H9 (cell line): ENCODE measurements around the gene ELMO2. TPM values are rescaled to one million over a fixed set of nuclear protein-coding genes. Genes with fewer than 3 reads are reported as not detected.

Experiments used
- DNase-seq: peaks from one replicate; pipeline ENCODE4 v3.0.0-alpha.2; 2017
- H2AFZ ChIP-seq: one replicate; pipeline ENCODE4 v1.6.1; 2013; ENCODE audit warnings: mild to moderate bottlenecking, low read length, control low read depth, moderate library complexity
- H2AK5ac ChIP-seq: 2 replicates; pipeline ENCODE4 v1.6.1; 2013; ENCODE audit warnings: low read length, control low read depth, mixed read lengths; ENCODE audit not compliant: insufficient read length
- H2BK120ac ChIP-seq: one replicate; pipeline ENCODE4 v1.6.1; 2013; ENCODE audit warnings: low read depth, mild to moderate bottlenecking, low read length, control low read depth, inconsistent platforms; ENCODE audit not compliant: poor library complexity, severe bottlenecking
- H2BK12ac ChIP-seq: 2 replicates; pipeline ENCODE4 v1.6.1; 2013; ENCODE audit warnings: low read length, control low read depth, mixed read lengths, low read depth; ENCODE audit not compliant: insufficient read length
- H2BK15ac ChIP-seq: 2 replicates; pipeline ENCODE4 v1.6.1; 2013; ENCODE audit warnings: low read depth, low read length, control low read depth
- H2BK20ac ChIP-seq: one replicate; pipeline ENCODE4 v1.6.1; 2013; ENCODE audit warnings: low read depth, mild to moderate bottlenecking, low read length, control low read depth, inconsistent platforms; ENCODE audit not compliant: poor library complexity, severe bottlenecking
- H2BK5ac ChIP-seq: 2 replicates; pipeline ENCODE4 v1.6.1; 2013; ENCODE audit warnings: low read length, control low read depth, mixed read lengths; ENCODE audit not compliant: insufficient read length
- H3K14ac ChIP-seq: 2 replicates; pipeline ENCODE4 v1.6.1; 2013; ENCODE audit warnings: low read length, control low read depth; ENCODE audit not compliant: insufficient read depth
- H3K18ac ChIP-seq: 2 replicates; pipeline ENCODE4 v1.6.1; 2013; ENCODE audit warnings: low read depth, mild to moderate bottlenecking, mixed read lengths, low read length, control low read depth; ENCODE audit not compliant: insufficient read length
- H3K23ac ChIP-seq: 2 replicates; pipeline ENCODE4 v1.6.1; 2013; ENCODE audit warnings: low read length, control low read depth, mixed read lengths, low read depth; ENCODE audit not compliant: insufficient read length
- H3K23me2 ChIP-seq: 2 replicates; pipeline ENCODE4 v1.6.1; 2013; ENCODE audit warnings: low read depth, mild to moderate bottlenecking, mixed read lengths, low read length, control low read depth; ENCODE audit not compliant: insufficient read length, poor library complexity, severe bottlenecking
- H3K27ac ChIP-seq: 2 replicates; pipeline ENCODE4 v1.5.1; 2013; ENCODE audit warnings: low read length, control low read depth, mixed read lengths, low read depth; ENCODE audit not compliant: insufficient read length
- H3K27me3 ChIP-seq: 2 replicates; pipeline ENCODE4 v1.6.1; 2013; ENCODE audit warnings: low read length, control low read depth, inconsistent platforms; ENCODE audit not compliant: insufficient read depth
- H3K4ac ChIP-seq: 2 replicates; pipeline ENCODE4 v1.6.1; 2013; ENCODE audit warnings: low read depth, mild to moderate bottlenecking, control low read depth, inconsistent platforms, low read length, moderate library complexity
- H3K4me1 ChIP-seq: 2 replicates; pipeline ENCODE4 v1.6.1; 2013; ENCODE audit warnings: low read length, control low read depth, inconsistent platforms; ENCODE audit not compliant: insufficient read depth
- H3K4me2 ChIP-seq: 2 replicates; pipeline ENCODE4 v1.6.1; 2013; ENCODE audit warnings: low read length, control low read depth, mixed read lengths; ENCODE audit not compliant: insufficient read length, insufficient read depth
- H3K56ac ChIP-seq: 2 replicates; pipeline ENCODE4 v1.6.1; 2013; ENCODE audit warnings: low read depth, mild to moderate bottlenecking, mixed read lengths, low read length, control low read depth; ENCODE audit not compliant: insufficient read length
- H3K79me1 ChIP-seq: 2 replicates; pipeline ENCODE4 v1.6.1; 2013; ENCODE audit warnings: low read depth, mild to moderate bottlenecking, moderate library complexity, low read length, control low read depth, inconsistent platforms; ENCODE audit not compliant: insufficient read depth, poor library complexity, severe bottlenecking
- H3K79me2 ChIP-seq: 2 replicates; pipeline ENCODE4 v1.6.1; 2013; ENCODE audit warnings: low read length, control low read depth, inconsistent platforms; ENCODE audit not compliant: insufficient read depth
- H3K9ac ChIP-seq: 2 replicates; pipeline ENCODE4 v1.6.1; 2013; ENCODE audit warnings: low read length, control low read depth, mixed read lengths; ENCODE audit not compliant: insufficient read length; ENCODE audit errors: extremely low read depth
- H3K9me3 ChIP-seq: one replicate; pipeline ENCODE4 v1.6.1; 2013; ENCODE audit warnings: low read depth, low read length, inconsistent platforms; ENCODE audit not compliant: control insufficient read depth
- H3T11ph ChIP-seq: one replicate; pipeline ENCODE4 v1.6.1; 2013; ENCODE audit warnings: mild to moderate bottlenecking, low read length, control low read depth, inconsistent platforms
- H4K20me1 ChIP-seq: one replicate; pipeline ENCODE4 v1.6.1; 2013; ENCODE audit not compliant: control insufficient read depth, insufficient read length, insufficient read depth
- H4K5ac ChIP-seq: 2 replicates; pipeline ENCODE4 v1.6.1; 2013; ENCODE audit warnings: low read depth, mild to moderate bottlenecking, mixed read lengths, low read length, control low read depth; ENCODE audit not compliant: insufficient read length
- H4K8ac ChIP-seq: replicated peaks from 2 replicates; pipeline ENCODE4 v1.6.1; 2013; ENCODE audit warnings: low read length, control low read depth, mixed read lengths, low read depth; ENCODE audit not compliant: insufficient read length
- H4K91ac ChIP-seq: 2 replicates; pipeline ENCODE4 v1.6.1; 2013; ENCODE audit warnings: low read depth, mild to moderate bottlenecking, moderate library complexity, mixed read lengths, low read length, control low read depth; ENCODE audit not compliant: insufficient read length
- H3K27ac Mint-ChIP-seq, 3 experiments: 2 replicates in 2 of 3; 3 replicates in 1 of 3; pipeline ENCODE4 v1.8.0; 2020 to 2021; ENCODE audit warnings: mixed read lengths in 3 of 3, mild to moderate bottlenecking in 1 of 3, moderate library complexity in 1 of 3
- H3K27me3 Mint-ChIP-seq: 2 replicates; pipeline ENCODE4 v1.8.0; 2021; ENCODE audit warnings: low read depth, mild to moderate bottlenecking, moderate library complexity, mixed read lengths
- H3K36me3 Mint-ChIP-seq, 3 experiments: 2 replicates in 2 of 3; 3 replicates in 1 of 3; pipeline ENCODE4 v1.8.0; 2020 to 2021; ENCODE audit warnings: low read depth in 3 of 3, mixed read lengths in 3 of 3; ENCODE audit not compliant: insufficient read depth in 1 of 3
- H3K4me1 Mint-ChIP-seq, 2 experiments: 2 replicates each; pipeline ENCODE4 v1.8.0; 2020; ENCODE audit warnings: mixed read lengths in 2 of 2
- H3K4me3 Mint-ChIP-seq, 2 experiments: 2 replicates in 1 of 2; 3 replicates in 1 of 2; pipeline ENCODE4 v1.8.0; 2020 to 2021; ENCODE audit warnings: mild to moderate bottlenecking in 2 of 2, mixed read lengths in 2 of 2, moderate library complexity in 1 of 2
- H3K9me3 Mint-ChIP-seq, 2 experiments: 2 replicates in 1 of 2; 3 replicates in 1 of 2; pipeline ENCODE4 v1.8.0; 2020; ENCODE audit warnings: mild to moderate bottlenecking in 2 of 2, mixed read lengths in 2 of 2, moderate library complexity in 1 of 2
- WGBS: extraction: QIAGEN DNeasy Blood & Tissue Kit; methylation state at CpG from one replicate; pipeline ENCODE4 v1.1.7; 2013; ENCODE audit warnings: missing lambda C conversion rate, low lambda C conversion rate, mixed read lengths; ENCODE audit not compliant: insufficient read length; ENCODE audit errors: extremely low coverage; 5-methylcytosine and 5-hydroxymethylcytosine counted together
- total RNA-seq: library from RNA; stranded (reverse); gene quantifications from 2 replicates; pipeline ENCODE4 v1.2.1, GENCODE V29; 2021
- TF ChIP-seq, protein P1 (sequence below): fragments of 200-600 bp; sonication (generic); conservative IDR thresholded peaks from 3 replicates; pipeline ENCODE4 v1.8.0; 2021; ENCODE audit warnings: antibody characterized with exemption, mild to moderate bottlenecking

Gene ELMO2
- total RNA-seq, 1 experiment from 2014 or later = 32.5 TPM

- H3K79me1 ChIP-seq = no peaks in the 10 kb centered on the region
- H3K23ac ChIP-seq = no peak overlapping the region
- H3K18ac ChIP-seq = no peak overlapping the region
- Mint-ChIP-seq H3K36me3 (peaks cover 11 to 52% (median 37%) of the 10 kb centered on the region in 3 experiments; a peak in 6 of 7 replicates), H3K9me3 (no peaks in the 10 kb centered on the region), H3K27me3 (no peaks in the 10 kb centered on the region), H3K4me1 (no peaks in the 10 kb centered on the region), H3K27ac (no peak overlapping the region; a peak in 1 of 7 replicates), H3K4me3 (no peak overlapping the region)
- no peaks in the 10 kb centered on the region for H3K9me3 ChIP-seq
- no peak overlapping the region for H3K9ac ChIP-seq
- no CpG with 5 or more reads among the region's 13 CpGs for WGBS
- DNase-seq = no peak
- TF ChIP-seq, protein P1, sequence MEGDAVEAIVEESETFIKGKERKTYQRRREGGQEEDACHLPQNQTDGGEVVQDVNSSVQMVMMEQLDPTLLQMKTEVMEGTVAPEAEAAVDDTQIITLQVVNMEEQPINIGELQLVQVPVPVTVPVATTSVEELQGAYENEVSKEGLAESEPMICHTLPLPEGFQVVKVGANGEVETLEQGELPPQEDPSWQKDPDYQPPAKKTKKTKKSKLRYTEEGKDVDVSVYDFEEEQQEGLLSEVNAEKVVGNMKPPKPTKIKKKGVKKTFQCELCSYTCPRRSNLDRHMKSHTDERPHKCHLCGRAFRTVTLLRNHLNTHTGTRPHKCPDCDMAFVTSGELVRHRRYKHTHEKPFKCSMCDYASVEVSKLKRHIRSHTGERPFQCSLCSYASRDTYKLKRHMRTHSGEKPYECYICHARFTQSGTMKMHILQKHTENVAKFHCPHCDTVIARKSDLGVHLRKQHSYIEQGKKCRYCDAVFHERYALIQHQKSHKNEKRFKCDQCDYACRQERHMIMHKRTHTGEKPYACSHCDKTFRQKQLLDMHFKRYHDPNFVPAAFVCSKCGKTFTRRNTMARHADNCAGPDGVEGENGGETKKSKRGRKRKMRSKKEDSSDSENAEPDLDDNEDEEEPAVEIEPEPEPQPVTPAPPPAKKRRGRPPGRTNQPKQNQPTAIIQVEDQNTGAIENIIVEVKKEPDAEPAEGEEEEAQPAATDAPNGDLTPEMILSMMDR = no peak
- H2BK12ac ChIP-seq = no peak overlapping the region
- H3K79me2 ChIP-seq = no peaks in the 10 kb centered on the region
- H3K56ac ChIP-seq = no peak overlapping the region
- H3K4ac ChIP-seq = no peak overlapping the region
- H2AFZ ChIP-seq = no peak overlapping the region
- H3K4me1 ChIP-seq = no peaks in the 10 kb centered on the region
- H2AK5ac ChIP-seq = no peak overlapping the region
- no peak overlapping the region for H4K91ac ChIP-seq
- no peak overlapping the region for H2BK20ac ChIP-seq
- H2BK15ac ChIP-seq = no peak overlapping the region
- H3T11ph ChIP-seq = no peak overlapping the region
- H4K5ac ChIP-seq = no peak overlapping the region
- H3K27ac ChIP-seq = no peak overlapping the region
- no peaks in the 10 kb centered on the region for H3K23me2 ChIP-seq
- H4K8ac ChIP-seq = no peak overlapping the region
- no peak overlapping the region for H3K14ac ChIP-seq
- H3K27me3 ChIP-seq = no peaks in the 10 kb centered on the region
- H2BK120ac ChIP-seq = no peak overlapping the region
- H3K4me2 ChIP-seq = no peak overlapping the region
- H4K20me1 ChIP-seq = no peaks in the 10 kb centered on the region
- no peak overlapping the region for H2BK5ac ChIP-seq
These were observed 49.3 kb downstream of the ELMO2 start for GRCh38 chr20:46357030-46357514.
